ENCODE measurements around the gene HHAT. TPM values are rescaled to one million over a fixed set of nuclear protein-coding genes. Genes with fewer than 3 reads are reported as not detected.

Gene HHAT
- total and polyA plus RNA-seq, 8 donors = under 0.01 to 5.8 (median 1.6) TPM

DNA sequence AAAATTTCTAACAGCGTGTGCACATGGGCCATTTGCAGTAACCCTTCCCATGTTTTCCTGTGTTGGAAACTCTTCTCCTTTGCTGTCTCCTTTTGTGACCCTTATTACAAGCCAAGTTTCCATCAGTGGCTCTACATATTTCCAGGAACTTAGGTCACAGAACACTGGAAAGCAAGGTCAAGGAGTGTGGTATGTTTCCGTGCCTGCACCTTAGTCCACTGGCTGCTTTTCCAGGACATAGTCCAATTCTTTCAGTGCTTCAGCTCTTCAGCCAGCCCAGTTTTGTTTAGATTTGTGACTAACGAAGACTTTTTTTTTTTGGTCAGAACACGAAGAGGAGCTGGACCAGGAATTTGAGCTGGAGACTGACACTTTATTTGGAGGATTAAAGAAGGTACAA, 33.8 kb downstream of the HHAT start:
- intact Hi-C loops (cut with DNase I; ENCODE audit: low total_unique reads) = no loop called here
- no peak overlapping the region for H3K4me3 ChIP-seq
- TF ChIP-seq POLR2AphosphoS5 (IDR thresholded peaks at IDR 0.05) (peak in 2 of 3 donors; percentile 56 to 69), POLR2A (IDR thresholded peaks at IDR 0.05) (no peak)
- TF ChIP-seq, protein P1, sequence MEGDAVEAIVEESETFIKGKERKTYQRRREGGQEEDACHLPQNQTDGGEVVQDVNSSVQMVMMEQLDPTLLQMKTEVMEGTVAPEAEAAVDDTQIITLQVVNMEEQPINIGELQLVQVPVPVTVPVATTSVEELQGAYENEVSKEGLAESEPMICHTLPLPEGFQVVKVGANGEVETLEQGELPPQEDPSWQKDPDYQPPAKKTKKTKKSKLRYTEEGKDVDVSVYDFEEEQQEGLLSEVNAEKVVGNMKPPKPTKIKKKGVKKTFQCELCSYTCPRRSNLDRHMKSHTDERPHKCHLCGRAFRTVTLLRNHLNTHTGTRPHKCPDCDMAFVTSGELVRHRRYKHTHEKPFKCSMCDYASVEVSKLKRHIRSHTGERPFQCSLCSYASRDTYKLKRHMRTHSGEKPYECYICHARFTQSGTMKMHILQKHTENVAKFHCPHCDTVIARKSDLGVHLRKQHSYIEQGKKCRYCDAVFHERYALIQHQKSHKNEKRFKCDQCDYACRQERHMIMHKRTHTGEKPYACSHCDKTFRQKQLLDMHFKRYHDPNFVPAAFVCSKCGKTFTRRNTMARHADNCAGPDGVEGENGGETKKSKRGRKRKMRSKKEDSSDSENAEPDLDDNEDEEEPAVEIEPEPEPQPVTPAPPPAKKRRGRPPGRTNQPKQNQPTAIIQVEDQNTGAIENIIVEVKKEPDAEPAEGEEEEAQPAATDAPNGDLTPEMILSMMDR (IDR thresholded peaks at IDR 0.05) = no peak
- peaks cover 7 to 22% (median 19%) of the 10 kb centered on the region in 4 donors for H3K4me1 ChIP-seq
- no peaks in the 10 kb centered on the region for H3K36me3 ChIP-seq
- no peaks in the 10 kb centered on the region for H3K27me3 ChIP-seq
- peak overlapping the region in 2 of 5 donors; percentile 22 to 34 for H3K27ac ChIP-seq
- H3K9me3 ChIP-seq = no peaks in the 10 kb centered on the region
- peak in 1 of 2 donors; percentile 46 for DNase-seq
- 28 to 44% (median 41%) methylated on average over 4 of the region's 4 CpGs for WGBS, 5 donors

DNA sequence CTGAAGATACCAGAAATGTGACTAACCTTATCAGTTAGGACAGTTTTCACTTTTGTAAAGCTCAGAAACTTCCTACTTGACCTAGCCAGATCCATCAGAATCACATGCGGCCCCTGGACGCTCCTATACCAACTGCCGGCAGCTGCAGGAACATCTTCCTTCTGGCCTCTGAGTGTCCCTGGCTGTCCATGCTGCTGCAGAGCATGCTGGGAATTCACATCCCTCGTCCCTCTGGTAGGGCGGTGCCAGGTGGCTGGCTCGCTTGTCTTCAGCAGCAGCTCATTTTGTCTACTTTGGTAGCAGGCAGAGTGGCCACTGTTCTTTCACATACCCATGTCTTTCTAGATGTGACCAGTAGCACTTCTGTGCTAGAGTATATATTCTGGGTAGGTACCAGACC, 34.4 kb downstream of the HHAT start:
- H3K27ac ChIP-seq = peak overlapping the region in 2 of 5 donors; percentile 22 to 34
- H3K4me3 ChIP-seq = no peak overlapping the region
- no peaks in the 10 kb centered on the region for H3K36me3 ChIP-seq
- intact Hi-C loops (cut with DNase I; ENCODE audit: low total_unique reads) = no loop called here
- WGBS, 5 donors = 62 to 90% (median 72%) methylated on average over 6 of the region's 6 CpGs
- no peaks in the 10 kb centered on the region for H3K27me3 ChIP-seq
- H3K4me1 ChIP-seq = peaks cover 7 to 22% (median 19%) of the 10 kb centered on the region in 4 donors
- DNase-seq = no peak
- H3K9me3 ChIP-seq = no peaks in the 10 kb centered on the region
- TF ChIP-seq EP300 (IDR thresholded peaks at IDR 0.05) (no peak), POLR2AphosphoS5 (IDR thresholded peaks at IDR 0.05) (no peak), POLR2A (IDR thresholded peaks at IDR 0.05) (no peak)
- TF ChIP-seq, protein P1 (IDR thresholded peaks at IDR 0.05) = no peak

DNA sequence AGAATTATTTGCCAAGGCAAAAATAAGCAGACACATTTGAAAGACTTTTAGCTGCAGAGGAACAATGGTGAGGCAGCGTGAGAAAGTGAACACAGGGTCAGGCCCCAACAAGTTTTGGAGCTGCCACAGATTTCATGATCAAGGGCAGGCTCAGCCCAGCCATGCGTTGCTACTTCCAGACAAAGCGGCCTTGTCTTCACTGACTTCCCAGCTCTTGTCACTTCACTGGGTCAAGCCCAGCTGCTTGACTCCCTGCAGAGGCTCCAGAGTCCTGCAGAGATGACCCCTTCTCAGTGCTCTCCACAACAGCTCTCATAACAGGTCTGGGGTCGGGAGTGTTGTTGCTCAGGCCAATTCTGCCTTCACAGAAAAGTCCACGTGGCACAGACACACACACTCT, 35.8 kb downstream of the HHAT start:
- Histone ChIP-seq H3K4me3 (no peak overlapping the region), H3K36me3 (no peaks in the 10 kb centered on the region), H3K4me1 (peaks cover 7 to 22% (median 15%) of the 10 kb centered on the region in 4 donors), H3K27me3 (no peaks in the 10 kb centered on the region), H3K27ac (no peak overlapping the region), H3K9me3 (no peaks in the 10 kb centered on the region)
- DNase-seq = peak in 1 of 2 donors; percentile 38
- intact Hi-C loops (cut with DNase I; ENCODE audit: low total_unique reads) = no loop called here
- TF ChIP-seq POLR2A (IDR thresholded peaks at IDR 0.05) = no peak
- TF ChIP-seq POLR2AphosphoS5 (IDR thresholded peaks at IDR 0.05) = no peak
- no peak for TF ChIP-seq EP300 (IDR thresholded peaks at IDR 0.05)
- TF ChIP-seq, protein P1 (IDR thresholded peaks at IDR 0.05) = no peak
- WGBS, 5 donors = 79 to 88% (median 85%) methylated on average over 5 of the region's 5 CpGs

DNA sequence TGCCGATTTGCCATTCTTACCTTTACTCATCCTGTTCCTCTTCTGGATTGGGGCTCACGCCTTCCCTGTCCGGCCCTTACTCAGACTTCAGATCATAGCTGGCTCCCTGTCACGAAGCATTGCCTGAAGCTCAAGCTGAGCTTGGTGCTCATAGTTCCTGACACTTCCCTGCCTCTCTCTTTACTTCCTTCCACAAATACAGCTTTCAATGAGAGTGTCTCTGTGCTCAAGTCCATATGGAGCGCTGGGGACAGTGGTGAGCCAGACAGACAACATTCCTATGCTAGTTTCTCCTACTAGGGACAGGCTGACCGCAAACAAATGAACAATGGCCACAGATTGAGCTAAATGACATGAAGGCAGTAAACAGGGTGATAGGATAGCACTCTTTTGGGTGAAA, 38.1 kb downstream of the HHAT start:
- Histone ChIP-seq H3K36me3 (no peaks in the 10 kb centered on the region), H3K27me3 (no peaks in the 10 kb centered on the region), H3K4me1 (peaks cover 7 to 15% (median 12%) of the 10 kb centered on the region in 4 donors), H3K27ac (no peak overlapping the region), H3K4me3 (no peak overlapping the region), H3K9me3 (no peaks in the 10 kb centered on the region)
- intact Hi-C loops (cut with DNase I; ENCODE audit: low total_unique reads) = no loop called here
- DNase-seq = no peak
- 84 to 93% (median 88%) methylated on average over 6 of the region's 6 CpGs for WGBS, 5 donors
- TF ChIP-seq POLR2A (IDR thresholded peaks at IDR 0.05) (no peak), POLR2AphosphoS5 (IDR thresholded peaks at IDR 0.05) (no peak), EP300 (IDR thresholded peaks at IDR 0.05) (no peak)
- TF ChIP-seq, protein P1 (IDR thresholded peaks at IDR 0.05) = no peak

Data from stomach (tissue), 9 donors.